Cardiac muscle cell (in vitro differentiated cells and primary cell): ENCODE data around the gene ANXA2. TPM values are rescaled to one million over a fixed set of nuclear protein-coding genes. Genes with fewer than 3 reads are reported as not detected.

Source experiments
- DNase-seq, 2 donors: peaks; one replicate each; pipeline versions ENCODE4 v3.0.0 to v3.0.0-alpha.2; 2010 to 2017; ENCODE audit warnings: low read depth in 1 of 2, low spot score in 1 of 2
- H3K27ac ChIP-seq: fragments of 200-600 bp; sonication (generic); 2 replicates; pipeline ENCODE4 v1.5.1; 2016
- H3K27me3 ChIP-seq: fragments of 200-600 bp; sonication (generic); 2 replicates; pipeline ENCODE4 v1.6.0; 2016; ENCODE audit warnings: control low read depth
- H3K36me3 ChIP-seq: fragments of 200-600 bp; sonication (generic); 2 replicates; pipeline ENCODE4 v1.5.1; 2016; ENCODE audit warnings: control low read depth
- H3K4me1 ChIP-seq: fragments of 200-600 bp; sonication (generic); 2 replicates; pipeline ENCODE4 v1.8.1; 2017; ENCODE audit warnings: low read depth, mild to moderate bottlenecking, mixed run types
- H3K4me3 ChIP-seq: fragments of 200-600 bp; sonication (generic); 2 replicates; pipeline ENCODE4 v1.5.1; 2016; ENCODE audit warnings: mild to moderate bottlenecking
- H3K9me3 ChIP-seq: fragments of 200-600 bp; sonication (generic); 2 replicates; pipeline ENCODE4 v1.5.1; 2017; ENCODE audit warnings: low read depth, mild to moderate bottlenecking, control low read depth
- CTCF ChIP-seq: IDR thresholded peaks from 2 replicates; pipeline ENCODE4 v1.5.1; 2012; ENCODE audit warnings: low read depth, mild to moderate bottlenecking, low read length
- polyA plus RNA-seq: library from polyadenylated mRNA; unstranded; fragments of >200 nt; fragmentation: Nextera tagmentation; extraction: Ambion mirVana; gene quantifications from 2 replicates; pipeline ENCODE4 v1.2.1, GENCODE V29; 2016
- total RNA-seq: library from RNA; depleted of rRNA; stranded (reverse); fragments of >200 nt; gene quantifications from 2 replicates; pipeline ENCODE4 v1.2.3, GENCODE V29; 2016

The ANXA2 gene
- total and polyA plus RNA-seq, 2 experiments from 2014 or later = 90.2 to 284 TPM

- H3K27ac ChIP-seq = no peak overlapping the region
- H3K4me1 ChIP-seq = peaks cover 18% of the 10 kb centered on the region
Measured at GRCh38 chr15:60395276-60396011, 2.3 kb downstream of the ANXA2 start.

GRCh38 chr15:60394689-60395097 lies 3.1 kb downstream of the ANXA2 start:
- H3K36me3 ChIP-seq = no peaks in the 10 kb centered on the region
- no peak overlapping the region for H3K4me3 ChIP-seq
- H3K9me3 ChIP-seq = no peaks in the 10 kb centered on the region
- TF ChIP-seq CTCF = no peak
- H3K27me3 ChIP-seq = no peaks in the 10 kb centered on the region
- peaks cover 18% of the 10 kb centered on the region for H3K4me1 ChIP-seq
- DNase-seq = no peak
- H3K27ac ChIP-seq = no peak overlapping the region

More at GRCh38 chr15:60395276-60396011, 2.3 kb downstream of the ANXA2 start:
- Histone ChIP-seq H3K27me3 (no peaks in the 10 kb centered on the region), H3K4me3 (no peak overlapping the region), H3K9me3 (no peaks in the 10 kb centered on the region), H3K36me3 (no peaks in the 10 kb centered on the region)
- no peak for DNase-seq
- TF ChIP-seq CTCF = no peak

- no peaks in the 10 kb centered on the region for H3K27me3 ChIP-seq
- TF ChIP-seq CTCF = no peak
- H3K4me1 ChIP-seq = peaks cover 18% of the 10 kb centered on the region
- DNase-seq = peak in 1 of 2 donors; percentile 98
- H3K9me3 ChIP-seq = no peaks in the 10 kb centered on the region
- no peak overlapping the region for H3K4me3 ChIP-seq
- no peaks in the 10 kb centered on the region for H3K36me3 ChIP-seq
- no peak overlapping the region for H3K27ac ChIP-seq
Measured at GRCh38 chr15:60392986-60393790, 4.6 kb downstream of the ANXA2 start.

GRCh38 chr15:60392601-60392985 lies 5.2 kb downstream of the ANXA2 start:
- no peak for TF ChIP-seq CTCF
- Histone ChIP-seq H3K27ac (no peak overlapping the region), H3K4me1 (peaks cover 18% of the 10 kb centered on the region), H3K27me3 (no peaks in the 10 kb centered on the region), H3K4me3 (no peak overlapping the region), H3K36me3 (no peaks in the 10 kb centered on the region), H3K9me3 (no peaks in the 10 kb centered on the region)
- DNase-seq = peak in 1 of 2 donors; percentile 82

- no peaks in the 10 kb centered on the region for H3K36me3 ChIP-seq
- no peaks in the 10 kb centered on the region for H3K9me3 ChIP-seq
- no peak for DNase-seq
- peaks cover 16% of the 10 kb centered on the region for H3K4me1 ChIP-seq
- TF ChIP-seq CTCF = no peak
- H3K27ac ChIP-seq = no peak overlapping the region
- H3K4me3 ChIP-seq = no peak overlapping the region
- H3K27me3 ChIP-seq = no peaks in the 10 kb centered on the region
Measured at GRCh38 chr15:60391722-60392315, 6.0 kb downstream of the ANXA2 start.
